Measurements from ENCODE around the gene GJC1.

DNA sequence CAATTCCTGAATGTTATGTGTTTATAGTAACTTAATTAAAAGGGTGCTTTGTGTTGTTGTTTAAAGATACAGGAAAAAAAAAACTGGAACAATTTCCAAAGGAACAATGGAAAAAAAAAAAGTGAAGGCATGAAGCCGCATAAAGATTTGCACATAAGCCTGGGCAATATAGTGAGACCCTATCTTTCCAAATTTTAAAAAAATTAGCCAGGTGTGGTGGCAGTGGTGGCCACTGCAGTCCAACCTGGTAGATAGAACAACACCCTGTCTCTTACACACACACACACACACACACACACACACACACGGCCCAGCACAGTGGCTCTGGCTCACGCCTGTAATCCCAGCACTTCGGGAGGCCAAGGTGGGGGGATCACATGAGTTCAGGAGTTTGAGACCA, 21.9 kb downstream of the GJC1 start:
- no peak for TF ChIP-seq POLR2AphosphoS5 (IDR thresholded peaks at IDR 0.05; ENCODE audit: low read depth, low read length)
- TF ChIP-seq, protein P1, sequence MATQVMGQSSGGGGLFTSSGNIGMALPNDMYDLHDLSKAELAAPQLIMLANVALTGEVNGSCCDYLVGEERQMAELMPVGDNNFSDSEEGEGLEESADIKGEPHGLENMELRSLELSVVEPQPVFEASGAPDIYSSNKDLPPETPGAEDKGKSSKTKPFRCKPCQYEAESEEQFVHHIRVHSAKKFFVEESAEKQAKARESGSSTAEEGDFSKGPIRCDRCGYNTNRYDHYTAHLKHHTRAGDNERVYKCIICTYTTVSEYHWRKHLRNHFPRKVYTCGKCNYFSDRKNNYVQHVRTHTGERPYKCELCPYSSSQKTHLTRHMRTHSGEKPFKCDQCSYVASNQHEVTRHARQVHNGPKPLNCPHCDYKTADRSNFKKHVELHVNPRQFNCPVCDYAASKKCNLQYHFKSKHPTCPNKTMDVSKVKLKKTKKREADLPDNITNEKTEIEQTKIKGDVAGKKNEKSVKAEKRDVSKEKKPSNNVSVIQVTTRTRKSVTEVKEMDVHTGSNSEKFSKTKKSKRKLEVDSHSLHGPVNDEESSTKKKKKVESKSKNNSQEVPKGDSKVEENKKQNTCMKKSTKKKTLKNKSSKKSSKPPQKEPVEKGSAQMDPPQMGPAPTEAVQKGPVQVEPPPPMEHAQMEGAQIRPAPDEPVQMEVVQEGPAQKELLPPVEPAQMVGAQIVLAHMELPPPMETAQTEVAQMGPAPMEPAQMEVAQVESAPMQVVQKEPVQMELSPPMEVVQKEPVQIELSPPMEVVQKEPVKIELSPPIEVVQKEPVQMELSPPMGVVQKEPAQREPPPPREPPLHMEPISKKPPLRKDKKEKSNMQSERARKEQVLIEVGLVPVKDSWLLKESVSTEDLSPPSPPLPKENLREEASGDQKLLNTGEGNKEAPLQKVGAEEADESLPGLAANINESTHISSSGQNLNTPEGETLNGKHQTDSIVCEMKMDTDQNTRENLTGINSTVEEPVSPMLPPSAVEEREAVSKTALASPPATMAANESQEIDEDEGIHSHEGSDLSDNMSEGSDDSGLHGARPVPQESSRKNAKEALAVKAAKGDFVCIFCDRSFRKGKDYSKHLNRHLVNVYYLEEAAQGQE (IDR thresholded peaks at IDR 0.05; ENCODE audit: insufficient read depth in 1 of 2, low read depth in 2 of 2, low read length in 2 of 2) = no peak
- no peak for TF ChIP-seq TAF1 (IDR thresholded peaks at IDR 0.05; ENCODE audit: borderline replicate concordance, insufficient read depth, low read length)
- TF ChIP-seq SIN3A (IDR thresholded peaks at IDR 0.05; ENCODE audit: borderline replicate concordance, insufficient read depth, low read length) = no peak
- no peak for TF ChIP-seq FOXP2 (optimal IDR thresholded peaks at IDR 0.05; ENCODE audit: borderline replicate concordance, extremely low read depth, extremely low read length, insufficient read depth)
